ENCODE measurements around the gene DDC.
A peak's percentile ranks its signal among the peaks of the same experiment; 100 is the strongest.

Gene DDC

DNA sequence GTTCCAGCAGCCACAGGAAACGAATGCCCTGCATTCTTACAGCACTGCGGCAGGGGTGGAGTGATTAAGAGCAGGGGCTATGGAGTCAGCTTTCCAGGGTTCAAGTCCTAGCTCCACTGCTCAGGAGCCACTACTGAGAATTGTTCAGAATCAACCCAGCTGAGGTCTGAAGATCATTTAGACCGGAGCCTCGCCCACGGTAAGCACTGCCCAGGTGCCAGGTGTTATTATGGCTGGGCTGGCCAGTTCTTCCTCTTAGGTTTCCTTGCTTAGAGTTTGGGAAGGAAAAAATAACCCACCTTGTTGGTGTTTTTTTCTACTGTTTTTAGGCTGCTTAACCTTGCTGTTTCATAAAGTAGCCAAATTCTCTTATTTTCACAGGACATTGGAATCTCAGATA, 110.2 kb downstream of the DDC start:
- no peak for DNase-seq (ENCODE audit: low read depth)

DNA sequence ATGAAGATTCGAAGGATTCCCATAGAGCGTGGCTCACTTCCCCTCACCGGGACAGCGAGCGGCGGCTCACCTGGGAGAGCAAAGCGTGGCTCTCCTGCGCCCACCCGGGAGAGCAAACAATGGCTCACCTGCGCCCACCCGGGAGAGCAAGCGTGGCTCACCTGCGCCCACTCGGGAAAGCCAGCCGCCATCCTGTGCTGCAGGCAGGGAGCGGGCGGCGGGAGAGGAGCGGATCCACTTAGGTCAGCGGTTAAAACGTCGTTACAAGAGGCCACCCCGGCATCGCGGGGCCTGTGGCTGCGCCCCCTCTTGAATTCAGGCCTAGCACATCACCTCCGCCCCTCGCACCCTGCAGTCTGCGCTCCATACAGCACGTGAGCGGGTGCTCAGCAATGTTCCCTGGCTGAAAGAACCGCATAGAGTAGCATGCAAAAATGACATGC, 114.6 kb downstream of the DDC start:
- no peak for DNase-seq (ENCODE audit: low read depth)

- peak; percentile 76 for DNase-seq (ENCODE audit: low read depth)
These were observed 115.2 kb downstream of the DDC start, which contains the start of gene FIGNL1 for GRCh38 chr7:50449881-50450589. FIGNL1 (minus strand) TSS chr7:50450350; CDS start chr7:50447287, 3,063 bp downstream.

DNA sequence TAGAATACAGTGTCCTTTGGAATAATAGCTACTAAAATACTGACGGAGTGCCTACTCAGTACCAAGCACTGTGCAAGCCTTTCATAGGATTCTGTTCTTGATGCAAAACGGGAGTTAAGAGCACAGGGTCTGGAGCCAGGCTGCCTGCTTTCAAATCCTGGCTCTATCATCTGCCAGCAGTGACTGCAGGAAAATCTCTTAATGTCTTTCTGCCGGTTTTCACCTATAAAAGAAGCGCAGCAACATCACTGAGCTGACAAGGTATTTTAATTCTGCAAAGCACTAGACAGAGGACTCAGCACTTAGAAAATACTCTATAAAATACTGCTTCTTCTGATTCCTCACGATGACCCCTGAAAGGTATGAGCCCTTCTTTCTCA, 115.7 kb downstream of the DDC start:
- no peak for DNase-seq (ENCODE audit: low read depth)

GRCh38 chr7:50448823-50449222, 116.4 kb downstream of the DDC start:
- no peak for DNase-seq (ENCODE audit: low read depth)

DNA sequence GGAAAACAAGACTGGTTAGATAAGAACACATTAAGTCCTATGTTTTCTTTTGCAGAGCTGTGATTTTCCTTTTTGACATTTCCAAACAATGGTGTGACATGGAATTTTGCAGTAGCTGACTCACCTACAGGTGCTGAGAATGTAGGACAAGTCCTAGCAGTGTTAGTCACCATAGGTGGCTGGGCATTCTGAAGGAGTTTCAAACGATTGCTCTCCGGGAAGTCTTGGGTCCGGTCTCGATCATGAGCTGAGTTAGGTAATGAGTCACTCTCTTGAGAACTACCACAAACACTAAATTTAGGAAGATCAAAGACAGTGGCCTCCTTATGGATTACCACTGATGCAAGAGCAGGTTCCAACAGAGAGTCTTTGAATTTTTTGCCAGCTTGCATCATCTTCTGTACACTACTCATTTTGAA, 118.7 kb downstream of the DDC start:
- DNase-seq (ENCODE audit: low read depth) = no peak

GRCh38 chr7:50436133-50436806, 128.9 kb downstream of the DDC start:
- no peak for DNase-seq (ENCODE audit: low read depth)

DNA sequence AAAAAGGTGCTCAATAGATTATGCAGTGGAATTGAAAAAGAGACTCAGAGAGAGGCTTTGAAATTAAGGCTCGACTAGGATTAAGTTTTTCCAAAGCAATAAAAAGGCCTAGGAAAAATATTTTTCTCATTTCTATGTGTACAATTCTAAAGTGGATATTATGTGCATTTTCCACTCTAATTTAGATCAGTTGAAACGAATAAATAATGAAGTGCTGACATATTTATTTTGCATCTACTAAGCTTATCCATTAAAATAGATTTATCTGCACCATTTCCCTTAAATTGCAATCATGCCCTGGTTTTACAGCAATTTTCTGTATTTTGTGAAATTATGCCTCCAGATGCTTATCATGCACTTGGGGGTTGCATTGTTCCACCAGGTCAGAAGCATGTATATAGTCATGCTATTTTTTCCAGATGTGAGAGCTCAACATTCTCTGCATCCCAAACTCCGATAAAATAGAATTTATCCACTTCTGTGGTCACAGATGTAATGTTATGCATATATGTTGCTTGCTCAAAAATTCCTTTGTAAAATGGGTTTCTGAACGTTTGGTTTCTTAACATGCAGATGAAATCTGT, 133.4 kb downstream of the DDC start:
- no peak for DNase-seq (ENCODE audit: low read depth)

- no peak for DNase-seq (ENCODE audit: low read depth)
These were observed 133.9 kb downstream of the DDC start for GRCh38 chr7:50431316-50431715.

DNA sequence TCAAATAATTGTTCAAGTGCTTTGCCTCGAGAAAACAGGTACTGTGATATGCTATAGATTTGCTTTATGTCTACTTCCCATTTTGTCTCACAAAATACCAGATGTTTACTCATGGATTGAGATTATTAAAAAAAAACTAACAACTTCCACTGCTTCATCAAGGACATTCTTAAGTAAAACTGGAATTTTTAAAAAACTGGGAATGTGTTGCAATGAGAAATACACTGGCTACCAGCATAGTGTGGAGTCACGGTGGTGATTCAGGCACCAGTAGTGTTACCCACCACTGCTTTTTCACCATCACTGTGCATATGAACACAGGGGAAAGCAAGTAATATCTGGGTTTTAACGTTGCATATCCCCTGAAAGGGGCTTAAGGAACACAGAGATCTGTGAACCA, 136.3 kb downstream of the DDC start:
- DNase-seq (ENCODE audit: low read depth) = no peak

GRCh38 chr7:50427518-50427917, 137.7 kb downstream of the DDC start:
- DNase-seq (ENCODE audit: low read depth) = no peak

- DNase-seq (ENCODE audit: low read depth) = no peak
These were observed 138.7 kb downstream of the DDC start for GRCh38 chr7:50426280-50427045.

GRCh38 chr7:50425318-50425717, 139.9 kb downstream of the DDC start:
- DNase-seq (ENCODE audit: low read depth) = no peak

DNA sequence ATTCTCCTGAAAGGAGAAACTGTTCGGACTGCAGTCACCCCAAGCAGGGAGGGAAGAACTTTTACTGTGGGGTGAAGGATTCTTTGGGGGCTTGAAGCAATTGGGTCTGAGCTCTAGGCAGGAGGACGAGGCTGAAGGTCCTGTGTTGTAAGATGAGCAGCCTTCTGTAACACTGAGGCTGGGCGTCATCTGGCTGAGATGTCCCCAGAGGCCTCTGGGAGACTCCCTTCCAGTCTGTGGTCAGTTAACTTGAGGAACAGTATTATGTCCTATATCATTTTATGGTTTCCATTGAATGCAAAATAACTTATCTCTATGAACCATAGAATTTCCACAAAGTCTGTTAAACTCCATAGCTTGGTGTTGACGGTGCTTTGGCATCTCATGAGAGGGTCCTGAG, 141.3 kb downstream of the DDC start:
- DNase-seq (ENCODE audit: low read depth) = no peak

GRCh38 chr7:50422858-50423257, 142.3 kb downstream of the DDC start:
- no peak for DNase-seq (ENCODE audit: low read depth)

- DNase-seq (ENCODE audit: low read depth) = no peak
These were observed 144.2 kb downstream of the DDC start for GRCh38 chr7:50421043-50421442.

DNA sequence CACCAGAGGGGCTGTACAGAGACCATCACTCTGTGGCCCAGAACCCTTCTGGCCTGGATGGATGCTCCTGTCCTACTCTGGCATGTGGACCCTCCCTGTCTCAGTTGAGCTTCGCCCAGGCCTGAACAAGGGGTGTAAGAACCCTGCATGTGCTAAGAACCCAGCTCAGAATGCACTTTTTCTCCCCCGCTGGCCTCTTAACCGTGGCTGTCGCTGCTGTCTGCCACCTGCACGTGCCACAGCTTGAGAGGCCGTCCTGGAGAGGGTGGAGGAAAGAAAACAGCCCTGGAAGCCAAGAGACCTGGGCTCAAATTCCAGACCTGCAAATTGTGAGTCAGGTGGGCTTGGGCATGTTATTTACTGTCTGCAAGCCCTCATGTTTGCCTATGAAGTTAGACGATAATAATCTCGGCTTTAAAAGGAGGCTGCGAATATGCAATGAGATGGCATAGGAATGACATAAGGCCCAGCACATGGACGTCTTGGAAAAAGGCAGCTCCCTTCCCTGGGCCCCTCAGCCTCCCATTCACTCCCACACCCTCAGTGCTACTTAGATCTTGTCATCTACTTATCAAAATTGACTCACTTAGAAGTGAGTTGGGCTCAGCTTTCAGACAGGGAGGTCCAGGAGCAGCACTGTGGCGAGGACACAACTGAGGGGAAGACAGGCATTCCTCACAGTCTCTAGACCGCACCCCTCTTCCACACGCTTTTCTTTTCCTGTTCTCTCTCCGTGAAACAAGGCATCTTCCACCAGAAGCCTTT, 146.5 kb downstream of the DDC start:
- no peak for DNase-seq (ENCODE audit: low read depth)

GRCh38 chr7:50418086-50418515, 147.1 kb downstream of the DDC start:
- DNase-seq (ENCODE audit: low read depth) = peak; percentile 60

- DNase-seq (ENCODE audit: low read depth) = no peak
These were observed 148.6 kb downstream of the DDC start for GRCh38 chr7:50416527-50417182.

- DNase-seq (ENCODE audit: low read depth) = no peak
These were observed 149.3 kb downstream of the DDC start for GRCh38 chr7:50415844-50416364.

- DNase-seq (ENCODE audit: low read depth) = no peak
These were observed 151.6 kb downstream of the DDC start for GRCh38 chr7:50413561-50413960.
